ENCODE measurements around the gene ZBTB44.

- TF ChIP-seq CTCF (conservative IDR thresholded peaks at IDR 0.05; ENCODE audit: low read depth, low read length) (no peak), EZH2phosphoT487 (IDR thresholded peaks at IDR 0.05; ENCODE audit: borderline replicate concordance, low read length) (no peak)
These were observed 26.1 kb upstream of the ZBTB44 start for GRCh38 chr11:130340671-130341319.

Data from PC-3 (cell line).